ENCODE results near the gene RRP1B. TPM values are rescaled to one million over a fixed set of nuclear protein-coding genes. Genes with fewer than 3 reads are reported as not detected.
"Not testable (repeated sequence)": the region's sequence is repeated elsewhere in the genome, so short reads cannot be mapped to it uniquely, and the experiment has no call there.

Gene RRP1B
- total RNA-seq, 1 donor from 2014 or later: 70.4 TPM

GRCh38 chr21:43697758-43698643 lies 38.6 kb downstream of the RRP1B start:
- peaks cover 5% of the 10 kb centered on the region for H3K36me3 Mint-ChIP-seq (ENCODE audit: low read depth)
- no peak overlapping the region for H3K4me3 Mint-ChIP-seq
- no peaks in the 10 kb centered on the region for H3K27me3 Mint-ChIP-seq (ENCODE audit: low read depth)
- H3K27ac Mint-ChIP-seq (ENCODE audit: unreplicated experiment): no peak overlapping the region
- no peak for DNase-seq (ENCODE audit: low read depth, low spot score)
- no peaks in the 10 kb centered on the region for H3K9me3 Mint-ChIP-seq
- TF ChIP-seq CTCF (conservative IDR thresholded peaks at IDR 0.05): no peak
- peaks cover 17% of the 10 kb centered on the region for H3K4me1 Mint-ChIP-seq

- H3K9me3 Mint-ChIP-seq; H3K27ac Mint-ChIP-seq (ENCODE audit: unreplicated experiment); DNase-seq (ENCODE audit: low read depth, low spot score); H3K36me3 Mint-ChIP-seq (ENCODE audit: low read depth); H3K4me3 Mint-ChIP-seq; H3K27me3 Mint-ChIP-seq (ENCODE audit: low read depth): not testable (repeated sequence)
- H3K4me1 Mint-ChIP-seq: peaks cover 24% of the 10 kb centered on the region
These were observed 40.1 kb downstream of the RRP1B start for GRCh38 chr21:43699492-43699777.

- no peak overlapping the region for H3K27ac Mint-ChIP-seq (ENCODE audit: unreplicated experiment)
- DNase-seq (ENCODE audit: low read depth, low spot score): no peak
- TF ChIP-seq CTCF (conservative IDR thresholded peaks at IDR 0.05): no peak
These were observed 40.7 kb downstream of the RRP1B start for GRCh38 chr21:43699933-43700599.

GRCh38 chr21:43701936-43702784 lies 42.8 kb downstream of the RRP1B start:
- Mint-ChIP-seq H3K27me3 (ENCODE audit: low read depth) (no peaks in the 10 kb centered on the region), H3K4me1 (peaks cover 24% of the 10 kb centered on the region), H3K27ac (ENCODE audit: unreplicated experiment) (peak overlapping the region; percentile 14), H3K4me3 (no peak overlapping the region), H3K9me3 (no peaks in the 10 kb centered on the region), H3K36me3 (ENCODE audit: low read depth) (peaks cover 3% of the 10 kb centered on the region)
- no peak for DNase-seq (ENCODE audit: low read depth, low spot score)
- TF ChIP-seq CTCF (conservative IDR thresholded peaks at IDR 0.05): no peak

More at GRCh38 chr21:43699933-43700599, 40.7 kb downstream of the RRP1B start:
- peaks cover 3% of the 10 kb centered on the region for H3K36me3 Mint-ChIP-seq (ENCODE audit: low read depth)
- H3K4me1 Mint-ChIP-seq: peaks cover 24% of the 10 kb centered on the region
- H3K27me3 Mint-ChIP-seq (ENCODE audit: low read depth): no peaks in the 10 kb centered on the region
- H3K9me3 Mint-ChIP-seq: no peaks in the 10 kb centered on the region
- no peak overlapping the region for H3K4me3 Mint-ChIP-seq

- H3K27me3 Mint-ChIP-seq (ENCODE audit: low read depth): no peaks in the 10 kb centered on the region
- H3K4me3 Mint-ChIP-seq: peak overlapping the region; percentile 61
- no peak for TF ChIP-seq CTCF (conservative IDR thresholded peaks at IDR 0.05)
- no peaks in the 10 kb centered on the region for H3K9me3 Mint-ChIP-seq
- DNase-seq (ENCODE audit: low read depth, low spot score): no peak
- H3K4me1 Mint-ChIP-seq: peaks cover 24% of the 10 kb centered on the region
- H3K27ac Mint-ChIP-seq (ENCODE audit: unreplicated experiment): peak overlapping the region; percentile 14
- H3K36me3 Mint-ChIP-seq (ENCODE audit: low read depth): peaks cover 3% of the 10 kb centered on the region
These were observed 43.4 kb downstream of the RRP1B start for GRCh38 chr21:43702785-43703034.
